Measurements from ENCODE around the gene VEGFA. TPM values are rescaled to one million over a fixed set of nuclear protein-coding genes. Genes with fewer than 3 reads are reported as not detected.

Gene VEGFA
- total and polyA plus RNA-seq, 2 donors: 18.4 to 24.1 TPM

GRCh38 chr6:43773980-43774775 lies 4.2 kb downstream of the VEGFA start:
- H3K36me3 ChIP-seq (ENCODE audit: control insufficient read depth in 2 of 2, insufficient read depth in 2 of 2, low read length in 1 of 2): peaks cover 0 to 9% of the 10 kb centered on the region in 2 donors
- peaks cover 34 to 55% of the 10 kb centered on the region in 2 donors for H3K27me3 ChIP-seq (ENCODE audit: control insufficient read depth in 2 of 2, insufficient read depth in 1 of 2, low read length in 1 of 2)
- H3K9me3 ChIP-seq (ENCODE audit: control insufficient read depth in 2 of 2, insufficient read depth in 1 of 2, low read length in 1 of 2): peaks cover 0 to 10% of the 10 kb centered on the region in 2 donors
- H3K27ac ChIP-seq (ENCODE audit: low read depth in 1 of 2, low read length in 1 of 2): no peak overlapping the region
- DNase-seq (ENCODE audit: low read depth in 6 of 9, low spot score in 9 of 9): no peak
- 81% methylated on average over 12 of the region's 12 CpGs for WGBS
- peaks cover 11 to 56% of the 10 kb centered on the region in 2 donors for H3K4me1 ChIP-seq (ENCODE audit: control insufficient read depth in 2 of 2, insufficient read depth in 2 of 2, low read length in 2 of 2)
- H3K4me3 ChIP-seq (ENCODE audit: low read length in 2 of 2): no peak overlapping the region

GRCh38 chr6:43774776-43775534 lies 4.9 kb downstream of the VEGFA start:
- peaks cover 0 to 5% of the 10 kb centered on the region in 2 donors for H3K9me3 ChIP-seq (ENCODE audit: control insufficient read depth in 2 of 2, insufficient read depth in 1 of 2, low read length in 1 of 2)
- DNase-seq (ENCODE audit: low read depth in 6 of 9, low spot score in 9 of 9): peak in 5 of 9 donors; percentile 44 to 67 (median 53)
- H3K4me3 ChIP-seq (ENCODE audit: low read length in 2 of 2): no peak overlapping the region
- 32% methylated on average over 17 of the region's 17 CpGs for whole genome bisulfite sequencing
- H3K36me3 ChIP-seq (ENCODE audit: control insufficient read depth in 2 of 2, insufficient read depth in 2 of 2, low read length in 1 of 2): peaks cover 0 to 12% of the 10 kb centered on the region in 2 donors
- peaks cover 9 to 52% of the 10 kb centered on the region in 2 donors for H3K4me1 ChIP-seq (ENCODE audit: control insufficient read depth in 2 of 2, insufficient read depth in 2 of 2, low read length in 2 of 2)
- peaks cover 33 to 51% of the 10 kb centered on the region in 2 donors for H3K27me3 ChIP-seq (ENCODE audit: control insufficient read depth in 2 of 2, insufficient read depth in 1 of 2, low read length in 1 of 2)
- H3K27ac ChIP-seq (ENCODE audit: low read depth in 1 of 2, low read length in 1 of 2): no peak overlapping the region

GRCh38 chr6:43775535-43775885 lies 5.5 kb downstream of the VEGFA start:
- 71% methylated on average over 4 of the region's 4 CpGs for WGBS
- peaks cover 0 to 12% of the 10 kb centered on the region in 2 donors for H3K36me3 ChIP-seq (ENCODE audit: control insufficient read depth in 2 of 2, insufficient read depth in 2 of 2, low read length in 1 of 2)
- H3K4me3 ChIP-seq (ENCODE audit: low read length in 2 of 2): no peak overlapping the region
- H3K27ac ChIP-seq (ENCODE audit: low read depth in 1 of 2, low read length in 1 of 2): no peak overlapping the region
- peaks cover 0 to 3% of the 10 kb centered on the region in 2 donors for H3K9me3 ChIP-seq (ENCODE audit: control insufficient read depth in 2 of 2, insufficient read depth in 1 of 2, low read length in 1 of 2)
- H3K4me1 ChIP-seq (ENCODE audit: control insufficient read depth in 2 of 2, insufficient read depth in 2 of 2, low read length in 2 of 2): peaks cover 9 to 49% of the 10 kb centered on the region in 2 donors
- no peak for DNase-seq (ENCODE audit: low read depth in 6 of 9, low spot score in 9 of 9)
- peaks cover 28 to 45% of the 10 kb centered on the region in 2 donors for H3K27me3 ChIP-seq (ENCODE audit: control insufficient read depth in 2 of 2, insufficient read depth in 1 of 2, low read length in 1 of 2)

GRCh38 chr6:43776115-43776798 lies 6.2 kb downstream of the VEGFA start:
- WGBS: 84% methylated on average over 8 of the region's 8 CpGs
- no peak for DNase-seq (ENCODE audit: low read depth in 6 of 9, low spot score in 9 of 9)
- Histone ChIP-seq H3K9me3 (ENCODE audit: control insufficient read depth in 2 of 2, insufficient read depth in 1 of 2, low read length in 1 of 2) (peaks cover 0 to 3% of the 10 kb centered on the region in 2 donors), H3K27ac (ENCODE audit: low read depth in 1 of 2, low read length in 1 of 2) (no peak overlapping the region), H3K4me3 (ENCODE audit: low read length in 2 of 2) (no peak overlapping the region), H3K27me3 (ENCODE audit: control insufficient read depth in 2 of 2, insufficient read depth in 1 of 2, low read length in 1 of 2) (peaks cover 20 to 38% of the 10 kb centered on the region in 2 donors), H3K36me3 (ENCODE audit: control insufficient read depth in 2 of 2, insufficient read depth in 2 of 2, low read length in 1 of 2) (peaks cover 0 to 12% of the 10 kb centered on the region in 2 donors), H3K4me1 (ENCODE audit: control insufficient read depth in 2 of 2, insufficient read depth in 2 of 2, low read length in 2 of 2) (peaks cover 6 to 48% of the 10 kb centered on the region in 2 donors)

GRCh38 chr6:43776799-43777776 lies 7.1 kb downstream of the VEGFA start:
- peaks cover 0 to 12% of the 10 kb centered on the region in 2 donors for H3K36me3 ChIP-seq (ENCODE audit: control insufficient read depth in 2 of 2, insufficient read depth in 2 of 2, low read length in 1 of 2)
- peaks cover 3 to 42% of the 10 kb centered on the region in 2 donors for H3K4me1 ChIP-seq (ENCODE audit: control insufficient read depth in 2 of 2, insufficient read depth in 2 of 2, low read length in 2 of 2)
- 96% methylated on average over 18 of the region's 18 CpGs for WGBS
- H3K9me3 ChIP-seq (ENCODE audit: control insufficient read depth in 2 of 2, insufficient read depth in 1 of 2, low read length in 1 of 2): peaks cover 0 to 3% of the 10 kb centered on the region in 2 donors
- H3K4me3 ChIP-seq (ENCODE audit: low read length in 2 of 2): no peak overlapping the region
- no peak overlapping the region for H3K27ac ChIP-seq (ENCODE audit: low read depth in 1 of 2, low read length in 1 of 2)
- no peak for DNase-seq (ENCODE audit: low read depth in 6 of 9, low spot score in 9 of 9)
- H3K27me3 ChIP-seq (ENCODE audit: control insufficient read depth in 2 of 2, insufficient read depth in 1 of 2, low read length in 1 of 2): peaks cover 12 to 29% of the 10 kb centered on the region in 2 donors

GRCh38 chr6:43778131-43778855 lies 8.3 kb downstream of the VEGFA start:
- Histone ChIP-seq H3K4me1 (ENCODE audit: control insufficient read depth in 2 of 2, insufficient read depth in 2 of 2, low read length in 2 of 2) (peaks cover 3 to 38% of the 10 kb centered on the region in 2 donors), H3K9me3 (ENCODE audit: control insufficient read depth in 2 of 2, insufficient read depth in 1 of 2, low read length in 1 of 2) (peaks cover 0 to 3% of the 10 kb centered on the region in 2 donors), H3K27me3 (ENCODE audit: control insufficient read depth in 2 of 2, insufficient read depth in 1 of 2, low read length in 1 of 2) (peaks cover 0 to 17% of the 10 kb centered on the region in 2 donors), H3K36me3 (ENCODE audit: control insufficient read depth in 2 of 2, insufficient read depth in 2 of 2, low read length in 1 of 2) (peaks cover 0 to 12% of the 10 kb centered on the region in 2 donors), H3K4me3 (ENCODE audit: low read length in 2 of 2) (no peak overlapping the region), H3K27ac (ENCODE audit: low read depth in 1 of 2, low read length in 1 of 2) (no peak overlapping the region)
- no peak for DNase-seq (ENCODE audit: low read depth in 6 of 9, low spot score in 9 of 9)
- WGBS: 96% methylated on average over 4 of the region's 4 CpGs

GRCh38 chr6:43778976-43779851 lies 9.2 kb downstream of the VEGFA start:
- Histone ChIP-seq H3K27me3 (ENCODE audit: control insufficient read depth in 2 of 2, insufficient read depth in 1 of 2, low read length in 1 of 2) (peaks cover 0 to 8% of the 10 kb centered on the region in 2 donors), H3K27ac (ENCODE audit: low read depth in 1 of 2, low read length in 1 of 2) (no peak overlapping the region), H3K36me3 (ENCODE audit: control insufficient read depth in 2 of 2, insufficient read depth in 2 of 2, low read length in 1 of 2) (peaks cover 0 to 18% of the 10 kb centered on the region in 2 donors), H3K9me3 (ENCODE audit: control insufficient read depth in 2 of 2, insufficient read depth in 1 of 2, low read length in 1 of 2) (peaks cover 0 to 3% of the 10 kb centered on the region in 2 donors), H3K4me3 (ENCODE audit: low read length in 2 of 2) (no peak overlapping the region), H3K4me1 (ENCODE audit: control insufficient read depth in 2 of 2, insufficient read depth in 2 of 2, low read length in 2 of 2) (peaks cover 3 to 29% of the 10 kb centered on the region in 2 donors)
- no peak for DNase-seq (ENCODE audit: low read depth in 6 of 9, low spot score in 9 of 9)
- WGBS: 86% methylated on average over 12 of the region's 12 CpGs
